ENCODE measurements around the gene PACSIN2. TPM values are rescaled to one million over a fixed set of nuclear protein-coding genes. Genes with fewer than 3 reads are reported as not detected.

PACSIN2 gene
- total and polyA plus RNA-seq, 10 of the 15 experiments (the other 5 are each of a cell fraction or from before 2014, with no cell fraction given): 0.93 to 78.7 (median 46.8) TPM

DNA sequence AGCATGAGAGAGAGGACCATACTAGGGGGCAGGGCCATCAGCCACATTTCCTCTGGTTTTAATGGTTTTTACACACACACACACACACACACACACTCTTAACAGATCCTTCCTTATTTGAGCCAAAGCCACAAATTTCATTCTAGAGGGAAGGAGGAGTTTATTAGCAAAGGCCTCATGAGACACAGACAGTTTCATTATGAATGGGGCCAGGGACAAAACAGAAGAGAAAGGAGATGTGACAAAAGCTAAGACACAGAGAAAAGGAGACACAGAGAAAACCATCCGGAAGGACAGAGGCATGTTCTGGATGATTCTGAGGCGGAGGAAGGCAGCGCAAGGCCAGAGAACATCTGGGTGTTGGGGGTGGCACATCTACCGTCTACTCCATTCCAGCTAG is 125.6 kb downstream of the PACSIN2 start (continued):
- TF ChIP-seq, protein P1, sequence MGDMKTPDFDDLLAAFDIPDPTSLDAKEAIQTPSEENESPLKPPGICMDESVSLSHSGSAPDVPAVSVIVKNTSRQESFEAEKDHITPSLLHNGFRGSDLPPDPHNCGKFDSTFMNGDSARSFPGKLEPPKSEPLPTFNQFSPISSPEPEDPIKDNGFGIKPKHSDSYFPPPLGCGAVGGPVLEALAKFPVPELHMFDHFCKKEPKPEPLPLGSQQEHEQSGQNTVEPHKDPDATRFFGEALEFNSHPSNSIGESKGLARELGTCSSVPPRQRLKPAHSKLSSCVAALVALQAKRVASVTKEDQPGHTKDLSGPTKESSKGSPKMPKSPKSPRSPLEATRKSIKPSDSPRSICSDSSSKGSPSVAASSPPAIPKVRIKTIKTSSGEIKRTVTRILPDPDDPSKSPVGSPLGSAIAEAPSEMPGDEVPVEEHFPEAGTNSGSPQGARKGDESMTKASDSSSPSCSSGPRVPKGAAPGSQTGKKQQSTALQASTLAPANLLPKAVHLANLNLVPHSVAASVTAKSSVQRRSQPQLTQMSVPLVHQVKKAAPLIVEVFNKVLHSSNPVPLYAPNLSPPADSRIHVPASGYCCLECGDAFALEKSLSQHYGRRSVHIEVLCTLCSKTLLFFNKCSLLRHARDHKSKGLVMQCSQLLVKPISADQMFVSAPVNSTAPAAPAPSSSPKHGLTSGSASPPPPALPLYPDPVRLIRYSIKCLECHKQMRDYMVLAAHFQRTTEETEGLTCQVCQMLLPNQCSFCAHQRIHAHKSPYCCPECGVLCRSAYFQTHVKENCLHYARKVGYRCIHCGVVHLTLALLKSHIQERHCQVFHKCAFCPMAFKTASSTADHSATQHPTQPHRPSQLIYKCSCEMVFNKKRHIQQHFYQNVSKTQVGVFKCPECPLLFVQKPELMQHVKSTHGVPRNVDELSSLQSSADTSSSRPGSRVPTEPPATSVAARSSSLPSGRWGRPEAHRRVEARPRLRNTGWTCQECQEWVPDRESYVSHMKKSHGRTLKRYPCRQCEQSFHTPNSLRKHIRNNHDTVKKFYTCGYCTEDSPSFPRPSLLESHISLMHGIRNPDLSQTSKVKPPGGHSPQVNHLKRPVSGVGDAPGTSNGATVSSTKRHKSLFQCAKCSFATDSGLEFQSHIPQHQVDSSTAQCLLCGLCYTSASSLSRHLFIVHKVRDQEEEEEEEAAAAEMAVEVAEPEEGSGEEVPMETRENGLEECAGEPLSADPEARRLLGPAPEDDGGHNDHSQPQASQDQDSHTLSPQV (IDR thresholded peaks at IDR 0.05): no peak
- no peak for TF ChIP-seq EZH2 (IDR thresholded peaks at IDR 0.05; ENCODE audit: borderline replicate concordance, control insufficient read depth, low read depth, low read length)
- TF ChIP-seq, protein P2, sequence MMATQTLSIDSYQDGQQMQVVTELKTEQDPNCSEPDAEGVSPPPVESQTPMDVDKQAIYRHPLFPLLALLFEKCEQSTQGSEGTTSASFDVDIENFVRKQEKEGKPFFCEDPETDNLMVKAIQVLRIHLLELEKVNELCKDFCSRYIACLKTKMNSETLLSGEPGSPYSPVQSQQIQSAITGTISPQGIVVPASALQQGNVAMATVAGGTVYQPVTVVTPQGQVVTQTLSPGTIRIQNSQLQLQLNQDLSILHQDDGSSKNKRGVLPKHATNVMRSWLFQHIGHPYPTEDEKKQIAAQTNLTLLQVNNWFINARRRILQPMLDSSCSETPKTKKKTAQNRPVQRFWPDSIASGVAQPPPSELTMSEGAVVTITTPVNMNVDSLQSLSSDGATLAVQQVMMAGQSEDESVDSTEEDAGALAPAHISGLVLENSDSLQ (IDR thresholded peaks at IDR 0.05): peak; percentile 37; the same call in 1 of the 2 replicates
- TF ChIP-seq, protein P3, sequence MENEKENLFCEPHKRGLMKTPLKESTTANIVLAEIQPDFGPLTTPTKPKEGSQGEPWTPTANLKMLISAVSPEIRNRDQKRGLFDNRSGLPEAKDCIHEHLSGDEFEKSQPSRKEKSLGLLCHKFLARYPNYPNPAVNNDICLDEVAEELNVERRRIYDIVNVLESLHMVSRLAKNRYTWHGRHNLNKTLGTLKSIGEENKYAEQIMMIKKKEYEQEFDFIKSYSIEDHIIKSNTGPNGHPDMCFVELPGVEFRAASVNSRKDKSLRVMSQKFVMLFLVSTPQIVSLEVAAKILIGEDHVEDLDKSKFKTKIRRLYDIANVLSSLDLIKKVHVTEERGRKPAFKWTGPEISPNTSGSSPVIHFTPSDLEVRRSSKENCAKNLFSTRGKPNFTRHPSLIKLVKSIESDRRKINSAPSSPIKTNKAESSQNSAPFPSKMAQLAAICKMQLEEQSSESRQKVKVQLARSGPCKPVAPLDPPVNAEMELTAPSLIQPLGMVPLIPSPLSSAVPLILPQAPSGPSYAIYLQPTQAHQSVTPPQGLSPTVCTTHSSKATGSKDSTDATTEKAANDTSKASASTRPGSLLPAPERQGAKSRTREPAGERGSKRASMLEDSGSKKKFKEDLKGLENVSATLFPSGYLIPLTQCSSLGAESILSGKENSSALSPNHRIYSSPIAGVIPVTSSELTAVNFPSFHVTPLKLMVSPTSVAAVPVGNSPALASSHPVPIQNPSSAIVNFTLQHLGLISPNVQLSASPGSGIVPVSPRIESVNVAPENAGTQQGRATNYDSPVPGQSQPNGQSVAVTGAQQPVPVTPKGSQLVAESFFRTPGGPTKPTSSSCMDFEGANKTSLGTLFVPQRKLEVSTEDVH (IDR thresholded peaks at IDR 0.05; ENCODE audit: low read depth, partially characterized antibody): no peak
- TF ChIP-seq SMAD1 (IDR thresholded peaks at IDR 0.05; ENCODE audit: low read depth, partially characterized antibody): no peak
- no peak for TF ChIP-seq CEBPB (IDR thresholded peaks at IDR 0.05; ENCODE audit: borderline replicate concordance in 1 of 2, low read depth in 2 of 2, low read length in 2 of 2)
- TF ChIP-seq MTA3 (IDR thresholded peaks at IDR 0.05; ENCODE audit: borderline replicate concordance, low read length): peak; percentile 57; the same call in 1 of the 2 replicates
- TF ChIP-seq NFXL1 (IDR thresholded peaks at IDR 0.05; ENCODE audit: borderline replicate concordance): no peak
- no peak for TF ChIP-seq HDAC6 (IDR thresholded peaks at IDR 0.05; ENCODE audit: unreplicated experiment)
- TF ChIP-seq, protein P4, sequence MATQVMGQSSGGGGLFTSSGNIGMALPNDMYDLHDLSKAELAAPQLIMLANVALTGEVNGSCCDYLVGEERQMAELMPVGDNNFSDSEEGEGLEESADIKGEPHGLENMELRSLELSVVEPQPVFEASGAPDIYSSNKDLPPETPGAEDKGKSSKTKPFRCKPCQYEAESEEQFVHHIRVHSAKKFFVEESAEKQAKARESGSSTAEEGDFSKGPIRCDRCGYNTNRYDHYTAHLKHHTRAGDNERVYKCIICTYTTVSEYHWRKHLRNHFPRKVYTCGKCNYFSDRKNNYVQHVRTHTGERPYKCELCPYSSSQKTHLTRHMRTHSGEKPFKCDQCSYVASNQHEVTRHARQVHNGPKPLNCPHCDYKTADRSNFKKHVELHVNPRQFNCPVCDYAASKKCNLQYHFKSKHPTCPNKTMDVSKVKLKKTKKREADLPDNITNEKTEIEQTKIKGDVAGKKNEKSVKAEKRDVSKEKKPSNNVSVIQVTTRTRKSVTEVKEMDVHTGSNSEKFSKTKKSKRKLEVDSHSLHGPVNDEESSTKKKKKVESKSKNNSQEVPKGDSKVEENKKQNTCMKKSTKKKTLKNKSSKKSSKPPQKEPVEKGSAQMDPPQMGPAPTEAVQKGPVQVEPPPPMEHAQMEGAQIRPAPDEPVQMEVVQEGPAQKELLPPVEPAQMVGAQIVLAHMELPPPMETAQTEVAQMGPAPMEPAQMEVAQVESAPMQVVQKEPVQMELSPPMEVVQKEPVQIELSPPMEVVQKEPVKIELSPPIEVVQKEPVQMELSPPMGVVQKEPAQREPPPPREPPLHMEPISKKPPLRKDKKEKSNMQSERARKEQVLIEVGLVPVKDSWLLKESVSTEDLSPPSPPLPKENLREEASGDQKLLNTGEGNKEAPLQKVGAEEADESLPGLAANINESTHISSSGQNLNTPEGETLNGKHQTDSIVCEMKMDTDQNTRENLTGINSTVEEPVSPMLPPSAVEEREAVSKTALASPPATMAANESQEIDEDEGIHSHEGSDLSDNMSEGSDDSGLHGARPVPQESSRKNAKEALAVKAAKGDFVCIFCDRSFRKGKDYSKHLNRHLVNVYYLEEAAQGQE (IDR thresholded peaks at IDR 0.05; ENCODE audit: low read depth, low read length): no peak
- peak; percentile 81 for TF ChIP-seq ATF7 (IDR thresholded peaks at IDR 0.05; ENCODE audit: low read depth)
- peak; percentile 50; the same call in 1 of the 2 replicates for TF ChIP-seq YBX1 (IDR thresholded peaks at IDR 0.05)
- TF ChIP-seq MTA2 (IDR thresholded peaks at IDR 0.05; ENCODE audit: low read depth): peak; percentile 94
- TF ChIP-seq, protein P5, sequence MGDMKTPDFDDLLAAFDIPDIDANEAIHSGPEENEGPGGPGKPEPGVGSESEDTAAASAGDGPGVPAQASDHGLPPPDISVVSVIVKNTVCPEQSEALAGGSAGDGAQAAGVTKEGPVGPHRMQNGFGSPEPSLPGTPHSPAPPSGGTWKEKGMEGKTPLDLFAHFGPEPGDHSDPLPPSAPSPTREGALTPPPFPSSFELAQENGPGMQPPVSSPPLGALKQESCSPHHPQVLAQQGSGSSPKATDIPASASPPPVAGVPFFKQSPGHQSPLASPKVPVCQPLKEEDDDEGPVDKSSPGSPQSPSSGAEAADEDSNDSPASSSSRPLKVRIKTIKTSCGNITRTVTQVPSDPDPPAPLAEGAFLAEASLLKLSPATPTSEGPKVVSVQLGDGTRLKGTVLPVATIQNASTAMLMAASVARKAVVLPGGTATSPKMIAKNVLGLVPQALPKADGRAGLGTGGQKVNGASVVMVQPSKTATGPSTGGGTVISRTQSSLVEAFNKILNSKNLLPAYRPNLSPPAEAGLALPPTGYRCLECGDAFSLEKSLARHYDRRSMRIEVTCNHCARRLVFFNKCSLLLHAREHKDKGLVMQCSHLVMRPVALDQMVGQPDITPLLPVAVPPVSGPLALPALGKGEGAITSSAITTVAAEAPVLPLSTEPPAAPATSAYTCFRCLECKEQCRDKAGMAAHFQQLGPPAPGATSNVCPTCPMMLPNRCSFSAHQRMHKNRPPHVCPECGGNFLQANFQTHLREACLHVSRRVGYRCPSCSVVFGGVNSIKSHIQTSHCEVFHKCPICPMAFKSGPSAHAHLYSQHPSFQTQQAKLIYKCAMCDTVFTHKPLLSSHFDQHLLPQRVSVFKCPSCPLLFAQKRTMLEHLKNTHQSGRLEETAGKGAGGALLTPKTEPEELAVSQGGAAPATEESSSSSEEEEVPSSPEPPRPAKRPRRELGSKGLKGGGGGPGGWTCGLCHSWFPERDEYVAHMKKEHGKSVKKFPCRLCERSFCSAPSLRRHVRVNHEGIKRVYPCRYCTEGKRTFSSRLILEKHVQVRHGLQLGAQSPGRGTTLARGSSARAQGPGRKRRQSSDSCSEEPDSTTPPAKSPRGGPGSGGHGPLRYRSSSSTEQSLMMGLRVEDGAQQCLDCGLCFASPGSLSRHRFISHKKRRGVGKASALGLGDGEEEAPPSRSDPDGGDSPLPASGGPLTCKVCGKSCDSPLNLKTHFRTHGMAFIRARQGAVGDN (IDR thresholded peaks at IDR 0.05): peak; percentile 77

All from GM12878 (cell line).